DOHH2 (cell line): ENCODE measurements around the gene FAM149B1.

ENCODE experiments used
- H3F3A ChIP-seq: fragments of 200-600 bp; sonication (generic), shearing (Covaris generic); 2 replicates; pipeline ENCODE4 v1.6.0; 2016; ENCODE audit warnings: antibody characterized with exemption, mild to moderate bottlenecking; ENCODE audit not compliant: control insufficient read depth, insufficient read depth
- H3K27ac ChIP-seq: fragments of 200-600 bp; sonication (generic); 2 replicates; pipeline ENCODE4 v1.5.1; 2014; ENCODE audit warnings: low read depth, mild to moderate bottlenecking, low read length, moderate library complexity
- H3K27me3 ChIP-seq: fragments of 200-600 bp; sonication (generic); 2 replicates; pipeline ENCODE4 v1.6.1; 2014; ENCODE audit warnings: mild to moderate bottlenecking, low read length, mixed read lengths; ENCODE audit not compliant: control insufficient read depth
- H3K36me3 ChIP-seq: fragments of 200-600 bp; sonication (generic); 2 replicates; pipeline ENCODE4 v1.6.1; 2014; ENCODE audit warnings: mild to moderate bottlenecking, low read length, moderate library complexity, mixed read lengths; ENCODE audit not compliant: control insufficient read depth
- H3K4me1 ChIP-seq: fragments of 200-600 bp; sonication (generic); 2 replicates; pipeline ENCODE4 v1.6.1; 2014; ENCODE audit warnings: mild to moderate bottlenecking, low read length, mixed read lengths; ENCODE audit not compliant: control insufficient read depth
- H3K4me2 ChIP-seq: fragments of 200-600 bp; sonication (generic); 2 replicates; pipeline ENCODE4 v1.6.0; 2014; ENCODE audit warnings: mild to moderate bottlenecking, low read length, moderate library complexity
- H3K4me3 ChIP-seq: fragments of 200-600 bp; sonication (generic); 2 replicates; pipeline ENCODE4 v1.5.1; 2014; ENCODE audit warnings: mild to moderate bottlenecking, low read length, mixed read lengths
- H3K79me2 ChIP-seq: fragments of 200-600 bp; sonication (generic); 2 replicates; pipeline ENCODE4 v1.6.1; 2014; ENCODE audit warnings: mild to moderate bottlenecking, low read length, mixed read lengths; ENCODE audit not compliant: control insufficient read depth
- H3K9me2 ChIP-seq: fragments of 200-600 bp; sonication (generic); replicated peaks from 2 replicates; pipeline ENCODE4 v1.6.1; 2014; ENCODE audit warnings: mild to moderate bottlenecking, low read length, mixed read lengths; ENCODE audit not compliant: control insufficient read depth
- H3K9me3 ChIP-seq: fragments of 200-600 bp; sonication (generic); 2 replicates; pipeline ENCODE4 v1.6.1; 2014; ENCODE audit warnings: antibody characterized with exemption, low read length, mixed read lengths; ENCODE audit not compliant: control insufficient read depth, insufficient read depth
- H4K20me1 ChIP-seq: fragments of 200-600 bp; sonication (generic); 2 replicates; pipeline ENCODE4 v1.6.0; 2014; ENCODE audit warnings: low read depth, mild to moderate bottlenecking, antibody characterized with exemption, low read length, moderate library complexity; ENCODE audit not compliant: control insufficient read depth, insufficient read depth
- EZH2phosphoT487 ChIP-seq: fragments of 200-600 bp; sonication (generic); IDR thresholded peaks from 2 replicates; pipeline ENCODE4 v1.6.1; 2017; ENCODE audit warnings: borderline replicate concordance, mild to moderate bottlenecking, antibody characterized with exemption, low read length, moderate library complexity, mixed read lengths
- TF ChIP-seq, protein P1 (sequence below): fragments of 200-600 bp; sonication (generic); IDR thresholded peaks from one replicate; pipeline ENCODE4 v1.5.1; 2014; ENCODE audit warnings: antibody characterized with exemption, mild to moderate bottlenecking, low read depth, low read length; ENCODE audit not compliant: poor library complexity, severe bottlenecking

FAM149B1 gene

GRCh38 chr10:73161079-73161478 lies 6.8 kb upstream of the FAM149B1 start:
- no peak for TF ChIP-seq EZH2phosphoT487
- TF ChIP-seq, protein P1, sequence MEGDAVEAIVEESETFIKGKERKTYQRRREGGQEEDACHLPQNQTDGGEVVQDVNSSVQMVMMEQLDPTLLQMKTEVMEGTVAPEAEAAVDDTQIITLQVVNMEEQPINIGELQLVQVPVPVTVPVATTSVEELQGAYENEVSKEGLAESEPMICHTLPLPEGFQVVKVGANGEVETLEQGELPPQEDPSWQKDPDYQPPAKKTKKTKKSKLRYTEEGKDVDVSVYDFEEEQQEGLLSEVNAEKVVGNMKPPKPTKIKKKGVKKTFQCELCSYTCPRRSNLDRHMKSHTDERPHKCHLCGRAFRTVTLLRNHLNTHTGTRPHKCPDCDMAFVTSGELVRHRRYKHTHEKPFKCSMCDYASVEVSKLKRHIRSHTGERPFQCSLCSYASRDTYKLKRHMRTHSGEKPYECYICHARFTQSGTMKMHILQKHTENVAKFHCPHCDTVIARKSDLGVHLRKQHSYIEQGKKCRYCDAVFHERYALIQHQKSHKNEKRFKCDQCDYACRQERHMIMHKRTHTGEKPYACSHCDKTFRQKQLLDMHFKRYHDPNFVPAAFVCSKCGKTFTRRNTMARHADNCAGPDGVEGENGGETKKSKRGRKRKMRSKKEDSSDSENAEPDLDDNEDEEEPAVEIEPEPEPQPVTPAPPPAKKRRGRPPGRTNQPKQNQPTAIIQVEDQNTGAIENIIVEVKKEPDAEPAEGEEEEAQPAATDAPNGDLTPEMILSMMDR: no peak
- peaks cover 2% of the 10 kb centered on the region; the same call in 1 of the 2 replicates for H3F3A ChIP-seq
- no peaks in the 10 kb centered on the region for H3K9me2 ChIP-seq
- H3K79me2 ChIP-seq: peaks cover 61% of the 10 kb centered on the region
- no peaks in the 10 kb centered on the region for H3K27me3 ChIP-seq
- H3K4me1 ChIP-seq: peaks cover 3% of the 10 kb centered on the region
- H3K4me2 ChIP-seq: no peak overlapping the region
- H3K27ac ChIP-seq: no peak overlapping the region
- H3K9me3 ChIP-seq: no peaks in the 10 kb centered on the region
- 0 out of 2 replicates have a peak, but pooled peaks cover 3% of the 10 kb centered on the region for H4K20me1 ChIP-seq
- no peak overlapping the region for H3K4me3 ChIP-seq
- peaks cover 50% of the 10 kb centered on the region for H3K36me3 ChIP-seq

DNA sequence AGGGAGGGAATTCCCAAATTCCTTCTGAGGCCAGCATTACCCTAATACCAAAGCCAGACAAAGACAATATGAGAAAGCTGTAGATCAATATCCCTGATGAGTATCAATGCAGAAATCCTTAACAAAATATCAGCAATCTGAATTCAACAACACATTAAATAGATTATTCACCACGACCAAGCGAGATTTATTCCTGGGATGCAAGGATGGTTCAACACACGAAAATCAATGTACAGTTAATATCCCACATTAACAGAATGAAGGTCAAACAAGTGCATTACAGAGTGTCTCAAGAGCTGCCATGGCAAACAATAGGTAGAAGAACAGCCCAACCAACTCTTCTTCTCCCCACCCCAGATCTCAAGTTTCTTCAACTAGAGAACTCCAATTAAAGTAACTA lies 6.3 kb upstream of the FAM149B1 start:
- peaks cover 48% of the 10 kb centered on the region for H3K36me3 ChIP-seq
- H3K4me2 ChIP-seq: no peak overlapping the region
- TF ChIP-seq, protein P1: no peak
- no peak for TF ChIP-seq EZH2phosphoT487
- H3K4me3 ChIP-seq: no peak overlapping the region
- peaks cover 9% of the 10 kb centered on the region for H3K4me1 ChIP-seq
- no peaks in the 10 kb centered on the region for H3K27me3 ChIP-seq
- H4K20me1 ChIP-seq: 0 out of 2 replicates have a peak, but pooled peaks cover 3% of the 10 kb centered on the region
- H3K9me2 ChIP-seq: no peaks in the 10 kb centered on the region
- no peaks in the 10 kb centered on the region for H3K9me3 ChIP-seq
- H3K79me2 ChIP-seq: peaks cover 67% of the 10 kb centered on the region
- H3K27ac ChIP-seq: no peak overlapping the region
- peaks cover 2% of the 10 kb centered on the region; the same call in 1 of the 2 replicates for H3F3A ChIP-seq

DNA sequence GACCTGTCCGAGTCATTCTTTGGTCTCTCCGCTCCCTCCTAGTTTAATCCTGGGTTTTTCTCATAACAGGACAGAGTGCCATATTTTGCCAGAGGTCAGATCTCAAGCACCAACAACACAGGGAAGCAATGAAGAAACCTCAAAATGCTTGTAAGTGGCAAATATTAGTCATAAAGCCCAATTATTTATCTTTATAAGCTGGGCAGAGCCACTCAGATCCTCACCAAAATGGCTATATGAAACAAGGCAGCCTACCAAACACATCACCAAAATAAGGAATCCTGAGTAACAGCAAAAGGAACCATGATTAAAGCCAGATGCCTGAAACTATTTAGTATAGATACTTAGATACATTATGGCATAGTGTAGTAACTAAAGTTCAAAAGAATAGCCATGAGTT lies 4.8 kb upstream of the FAM149B1 start:
- Histone ChIP-seq H3K9me3 (no peaks in the 10 kb centered on the region), H4K20me1 (0 out of 2 replicates have a peak, but pooled peaks cover 3% of the 10 kb centered on the region), H3K4me1 (peaks cover 15% of the 10 kb centered on the region), H3K36me3 (peaks cover 48% of the 10 kb centered on the region), H3K27me3 (no peaks in the 10 kb centered on the region), H3K9me2 (no peaks in the 10 kb centered on the region), H3F3A (peaks cover 2% of the 10 kb centered on the region; the same call in 1 of the 2 replicates), H3K27ac (no peak overlapping the region), H3K4me2 (no peak overlapping the region), H3K79me2 (peaks cover 78% of the 10 kb centered on the region), H3K4me3 (no peak overlapping the region)
- TF ChIP-seq, protein P1: no peak
- TF ChIP-seq EZH2phosphoT487: no peak
